CD4-positive, alpha-beta T cell treated with Interleukin-15 for 1 hour (primary cell): Measurements from ENCODE around the gene MRPS35.
A peak's percentile ranks its signal among the peaks of the same experiment; 100 is the strongest.

Source experiments
- DNase-seq: peaks from one replicate; pipeline ENCODE4 v3.0.0-alpha.2; 2020

Gene MRPS35

GRCh38 chr12:27777141-27777540 is 66.5 kb downstream of the MRPS35 start:
- DNase-seq = no peak

GRCh38 chr12:27778206-27778605 is 67.6 kb downstream of the MRPS35 start:
- no peak for DNase-seq

GRCh38 chr12:27779416-27779919 is 68.8 kb downstream of the MRPS35 start:
- DNase-seq = no peak

- peak; percentile 69 for DNase-seq
Observed at GRCh38 chr12:27779920-27780611, 69.4 kb downstream of the MRPS35 start, which contains the start of the genes KLHL42 and MANSC4. KLHL42 (plus strand) TSS chr12:27780233; CDS start chr12:27780331, 98 bp downstream. MANSC4 (minus strand) TSS chr12:27780236; CDS start chr12:27771276, 8,960 bp downstream.

- DNase-seq = peak; percentile 19
Observed at GRCh38 chr12:27780612-27781408, 70.2 kb downstream of the MRPS35 start.

GRCh38 chr12:27781680-27782079 is 71.0 kb downstream of the MRPS35 start:
- DNase-seq = no peak

GRCh38 chr12:27782481-27782880 is 71.8 kb downstream of the MRPS35 start:
- DNase-seq = no peak

- DNase-seq = no peak
Observed at GRCh38 chr12:27785882-27786570, 75.4 kb downstream of the MRPS35 start.

GRCh38 chr12:27787559-27787958 is 76.9 kb downstream of the MRPS35 start:
- no peak for DNase-seq

GRCh38 chr12:27790179-27790578 is 79.5 kb downstream of the MRPS35 start:
- no peak for DNase-seq

GRCh38 chr12:27794818-27795584 is 84.4 kb downstream of the MRPS35 start:
- no peak for DNase-seq

GRCh38 chr12:27796128-27796527 is 85.5 kb downstream of the MRPS35 start:
- no peak for DNase-seq

GRCh38 chr12:27797301-27798025 is 86.8 kb downstream of the MRPS35 start:
- DNase-seq = no peak

- no peak for DNase-seq
Observed at GRCh38 chr12:27800819-27801218, 90.2 kb downstream of the MRPS35 start.

GRCh38 chr12:27801630-27802029 is 91.0 kb downstream of the MRPS35 start:
- no peak for DNase-seq

- DNase-seq = no peak
Observed at GRCh38 chr12:27802511-27802910, 91.9 kb downstream of the MRPS35 start.

- DNase-seq = no peak
Observed at GRCh38 chr12:27802936-27803335, 92.3 kb downstream of the MRPS35 start.

GRCh38 chr12:27805238-27805637 is 94.6 kb downstream of the MRPS35 start:
- DNase-seq = no peak
